ENCODE results near the gene SYT14. TPM values are rescaled to one million over a fixed set of nuclear protein-coding genes. Genes with fewer than 3 reads are reported as not detected.

The SYT14 gene
- total RNA-seq, 1 experiment from 2014 or later = 10.3 TPM

GRCh38 chr1:209895709-209896108, 42.3 kb upstream of the SYT14 start:
- no peak overlapping the region for H2BK12ac ChIP-seq (ENCODE audit: insufficient read length, low read depth, low read length)
- no peak overlapping the region for H2BK15ac ChIP-seq (ENCODE audit: low read depth, low read length)
- Mint-ChIP-seq H3K27me3 (ENCODE audit: low read depth) (no peaks in the 10 kb centered on the region), H3K27ac (no peak overlapping the region), H3K4me3 (no peak overlapping the region), H3K9me3 (no peaks in the 10 kb centered on the region; a peak in 1 of 5 replicates), H3K36me3 (ENCODE audit: insufficient read depth in 1 of 3, low read depth in 3 of 3) (no peaks in the 10 kb centered on the region; a peak in 1 of 7 replicates), H3K4me1 (peaks cover 5% of the 10 kb centered on the region in 2 experiments; a peak in 2 of 4 replicates)
- WGBS (ENCODE audit: extremely low coverage, insufficient read length, low lambda C conversion rate) = no CpG with 5 or more reads among the region's 4 CpGs
- no peak overlapping the region for H3T11ph ChIP-seq (ENCODE audit: low read length)
- H3K56ac ChIP-seq (ENCODE audit: insufficient read length, low read depth, low read length) = no peak overlapping the region
- no peak overlapping the region for H3K4me2 ChIP-seq (ENCODE audit: insufficient read depth, insufficient read length, low read length)
- no peak overlapping the region for H3K18ac ChIP-seq (ENCODE audit: insufficient read length, low read depth, low read length)
- H3K79me1 ChIP-seq (ENCODE audit: insufficient read depth, low read depth, low read length, poor library complexity, severe bottlenecking) = no peaks in the 10 kb centered on the region
- no peaks in the 10 kb centered on the region for H3K9me3 ChIP-seq (ENCODE audit: control insufficient read depth, low read depth, low read length)
- no peak overlapping the region for H2BK20ac ChIP-seq (ENCODE audit: low read depth, low read length, poor library complexity, severe bottlenecking)
- no peaks in the 10 kb centered on the region for H3K4me1 ChIP-seq (ENCODE audit: insufficient read depth, low read length)
- H3K4ac ChIP-seq (ENCODE audit: low read depth, low read length) = no peak overlapping the region
- DNase-seq = no peak
- H2AFZ ChIP-seq (ENCODE audit: low read length) = no peak overlapping the region
- no peak overlapping the region for H4K8ac ChIP-seq (replicated peaks; ENCODE audit: insufficient read length, low read depth, low read length)
- no peak for TF ChIP-seq CTCF (conservative IDR thresholded peaks at IDR 0.05)
- no peaks in the 10 kb centered on the region for H3K23me2 ChIP-seq (ENCODE audit: insufficient read length, low read depth, low read length, poor library complexity, severe bottlenecking)
- H2AK5ac ChIP-seq (ENCODE audit: insufficient read length, low read length) = no peak overlapping the region
- H4K20me1 ChIP-seq (ENCODE audit: control insufficient read depth, insufficient read depth, insufficient read length) = no peaks in the 10 kb centered on the region
- no peak overlapping the region for H3K14ac ChIP-seq (ENCODE audit: insufficient read depth, low read length)
- no peak overlapping the region for H4K5ac ChIP-seq (ENCODE audit: insufficient read length, low read depth, low read length)
- H3K79me2 ChIP-seq (ENCODE audit: insufficient read depth, low read length) = no peaks in the 10 kb centered on the region
- H3K23ac ChIP-seq (ENCODE audit: insufficient read length, low read depth, low read length) = no peak overlapping the region
- H3K27ac ChIP-seq (ENCODE audit: insufficient read length, low read depth, low read length) = no peak overlapping the region
- H3K9ac ChIP-seq (ENCODE audit: extremely low read depth, insufficient read length, low read length) = no peak overlapping the region
- no peak overlapping the region for H2BK5ac ChIP-seq (ENCODE audit: insufficient read length, low read length)
- H3K27me3 ChIP-seq (ENCODE audit: insufficient read depth, low read length) = no peaks in the 10 kb centered on the region
- H4K91ac ChIP-seq (ENCODE audit: insufficient read length, low read depth, low read length) = no peak overlapping the region
- H2BK120ac ChIP-seq (ENCODE audit: low read depth, low read length, poor library complexity, severe bottlenecking) = no peak overlapping the region
